IPS-15b (cell line): ENCODE results near the gene INTS1.

Experiments used
- H3K27me3 ChIP-seq: one replicate; pipeline ENCODE4 v1.6.1; 2013; ENCODE audit warnings: low read length; ENCODE audit not compliant: control insufficient read depth, insufficient read depth
- H3K36me3 ChIP-seq: one replicate; pipeline ENCODE4 v1.6.1; 2013; ENCODE audit warnings: low read length; ENCODE audit not compliant: control insufficient read depth, insufficient read depth
- H3K4me1 ChIP-seq: one replicate; pipeline ENCODE4 v1.6.1; 2013; ENCODE audit warnings: mild to moderate bottlenecking, low read length; ENCODE audit not compliant: control insufficient read depth, insufficient read depth
- H3K4me3 ChIP-seq: one replicate; pipeline ENCODE4 v1.5.1; 2013; ENCODE audit warnings: low read depth, low read length
- H3K9ac ChIP-seq: one replicate; pipeline ENCODE4 v1.6.1; 2013; ENCODE audit warnings: low read depth, mild to moderate bottlenecking, low read length
- H3K9me3 ChIP-seq: one replicate; pipeline ENCODE4 v1.6.1; 2013; ENCODE audit warnings: mild to moderate bottlenecking, low read length; ENCODE audit not compliant: control insufficient read depth, insufficient read depth

INTS1 gene

DNA sequence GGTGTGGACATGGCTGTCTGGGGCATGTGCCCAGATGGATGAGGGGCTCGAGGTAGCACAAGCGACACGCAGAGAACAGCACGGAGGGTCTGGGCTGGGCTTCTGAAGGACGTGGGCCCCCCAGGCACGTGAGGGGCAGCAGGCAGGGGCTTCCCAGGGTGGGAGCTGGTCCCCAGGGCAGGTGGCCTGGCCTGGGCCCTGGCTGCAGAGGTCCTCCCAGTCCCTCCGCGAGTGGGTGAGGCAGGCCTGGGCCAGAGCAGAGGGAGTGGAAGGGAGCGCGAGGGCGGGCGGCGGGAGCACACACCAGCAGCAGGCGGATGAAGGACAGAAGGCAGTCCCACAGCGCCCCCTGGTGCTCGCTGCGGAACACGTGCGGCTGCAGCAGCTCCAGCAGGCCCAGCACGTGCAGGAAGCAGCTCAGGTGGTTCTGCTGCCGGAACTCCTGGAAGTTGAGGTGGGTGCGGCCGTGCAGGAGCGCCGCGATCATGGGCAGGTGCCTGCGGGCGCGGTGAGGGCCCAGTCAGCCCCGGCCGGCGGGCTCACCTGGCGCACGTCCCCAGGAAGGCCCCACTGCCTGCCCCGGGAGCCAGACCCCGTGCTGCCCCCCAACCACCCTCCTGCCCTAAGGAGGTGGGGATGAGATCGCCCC lies 30.2 kb downstream of the INTS1 start:
- Histone ChIP-seq H3K4me1 (no peaks in the 10 kb centered on the region), H3K9ac (no peak overlapping the region)

DNA sequence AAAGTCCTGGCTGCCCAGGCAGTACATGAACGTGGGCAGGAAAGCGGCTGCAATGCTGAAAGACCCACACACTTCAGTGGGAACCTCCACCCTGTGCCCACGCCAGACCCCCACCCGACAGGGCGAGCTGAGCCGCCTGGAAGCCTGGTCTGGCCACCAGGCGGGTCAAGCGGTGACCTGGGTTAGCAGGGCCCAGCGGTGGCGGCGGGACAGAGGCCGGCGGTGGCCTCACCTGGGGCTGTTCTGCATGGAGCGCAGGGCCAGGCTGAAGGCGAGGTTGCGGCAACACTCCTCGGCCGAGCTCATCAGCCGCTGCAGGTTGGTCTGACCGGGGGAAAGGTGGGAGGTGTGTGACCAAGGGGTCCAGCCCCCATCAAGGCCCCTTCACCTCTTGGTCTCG lies 33.3 kb downstream of the INTS1 start:
- Histone ChIP-seq H3K36me3 (peaks cover 64% of the 10 kb centered on the region), H3K27me3 (no peaks in the 10 kb centered on the region), H3K9ac (no peak overlapping the region), H3K9me3 (no peaks in the 10 kb centered on the region), H3K4me3 (no peak overlapping the region), H3K4me1 (no peaks in the 10 kb centered on the region)

More for the DNA sequence above, 30.2 kb downstream of the INTS1 start:
- no peak overlapping the region for H3K4me3 ChIP-seq
- peaks cover 92% of the 10 kb centered on the region for H3K36me3 ChIP-seq
- no peaks in the 10 kb centered on the region for H3K27me3 ChIP-seq
- H3K9me3 ChIP-seq: no peaks in the 10 kb centered on the region

DNA sequence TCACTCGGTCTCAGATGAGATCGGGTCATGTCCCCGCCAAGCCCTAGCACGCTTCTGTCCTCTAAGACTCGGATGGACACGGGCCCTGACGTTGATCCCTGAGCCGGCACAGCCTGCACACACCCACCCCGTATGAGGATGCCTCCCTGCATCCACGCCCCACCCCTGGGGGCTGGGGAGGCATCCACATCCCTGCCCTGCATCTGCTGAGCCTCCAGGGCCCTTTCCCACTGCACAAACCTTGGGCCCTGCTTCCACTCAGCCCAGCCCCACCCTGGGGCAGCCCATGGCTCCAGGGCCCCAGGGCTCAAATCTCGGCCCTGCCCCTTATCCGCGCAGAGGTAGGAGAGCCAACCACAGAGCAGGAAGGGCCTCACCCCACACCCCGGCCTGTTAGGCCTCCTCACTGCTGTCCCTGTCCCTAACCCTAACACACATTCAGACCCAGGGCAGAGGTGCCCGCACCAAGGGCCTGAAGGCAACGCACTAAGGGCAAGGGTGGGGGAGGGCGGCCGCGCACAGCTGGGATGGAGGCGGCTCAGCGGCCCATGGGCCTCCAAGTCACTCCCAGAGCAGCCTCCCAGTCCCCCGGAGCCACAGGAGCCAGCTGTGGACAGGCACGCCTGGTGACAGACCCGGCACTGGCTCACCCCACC lies 35.4 kb downstream of the INTS1 start:
- Histone ChIP-seq H3K27me3 (no peaks in the 10 kb centered on the region), H3K9me3 (no peaks in the 10 kb centered on the region), H3K36me3 (peaks cover 43% of the 10 kb centered on the region), H3K4me1 (no peaks in the 10 kb centered on the region), H3K9ac (no peak overlapping the region), H3K4me3 (no peak overlapping the region)

DNA sequence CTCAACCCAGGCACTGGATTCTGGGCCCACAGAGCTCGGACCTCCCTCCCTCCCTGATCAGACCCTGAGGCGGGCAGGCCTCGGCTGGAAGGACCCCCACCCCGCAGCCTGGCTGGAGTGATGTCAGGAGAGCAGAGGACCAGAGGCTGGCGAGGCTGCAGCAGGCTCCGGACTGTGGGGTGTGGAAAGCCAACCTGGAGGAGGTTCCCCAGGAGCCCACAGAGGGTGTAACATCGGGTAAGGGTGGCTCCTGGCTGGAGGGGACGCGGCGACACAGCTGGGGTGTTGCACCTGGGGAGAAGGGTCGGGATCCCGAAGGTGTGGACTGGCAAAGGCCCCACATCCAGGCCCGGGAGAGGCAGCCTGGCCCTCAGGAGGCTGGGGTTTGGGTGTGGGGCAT lies 36.0 kb downstream of the INTS1 start:
- peaks cover 38% of the 10 kb centered on the region for H3K36me3 ChIP-seq
- H3K27me3 ChIP-seq: no peaks in the 10 kb centered on the region
- H3K9ac ChIP-seq: no peak overlapping the region
- H3K9me3 ChIP-seq: no peaks in the 10 kb centered on the region
- no peaks in the 10 kb centered on the region for H3K4me1 ChIP-seq
- H3K4me3 ChIP-seq: no peak overlapping the region

DNA sequence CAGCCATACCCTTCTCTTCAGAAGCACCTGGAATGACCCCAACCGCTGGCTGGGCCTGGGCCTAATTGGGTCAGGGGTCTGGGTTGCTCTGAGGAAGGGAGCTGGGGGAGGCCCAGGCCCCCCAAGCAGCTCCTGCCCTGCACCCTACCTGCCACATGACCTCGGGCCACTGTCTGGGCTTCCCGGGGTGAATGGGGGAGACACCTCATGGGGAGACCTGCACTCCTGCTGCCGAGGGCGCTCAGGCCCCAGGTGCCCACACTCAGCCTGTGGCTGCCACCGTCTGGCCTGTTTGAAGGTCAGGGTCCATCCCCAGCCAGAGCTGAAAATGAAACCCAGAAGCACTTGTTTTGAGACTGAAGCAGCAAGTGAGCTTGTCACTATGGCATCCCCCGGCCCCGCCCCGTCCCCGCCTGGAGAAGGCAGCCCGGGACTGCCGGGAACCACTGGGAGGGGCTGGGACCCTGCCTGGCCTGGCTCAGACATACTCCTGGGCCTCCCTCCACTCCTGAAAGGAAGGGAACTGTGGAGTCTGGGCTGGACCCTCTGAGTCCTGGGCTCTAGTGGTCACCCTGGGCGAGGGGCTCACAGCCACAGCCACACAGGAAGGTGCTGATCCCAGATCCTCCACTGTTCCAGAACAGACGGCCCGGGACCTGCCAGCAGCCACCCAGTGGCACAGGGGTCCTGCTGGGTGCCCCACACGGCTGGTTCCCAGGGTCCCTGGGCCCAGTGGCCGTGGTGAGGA lies 37.5 kb downstream of the INTS1 start:
- no peaks in the 10 kb centered on the region for H3K27me3 ChIP-seq
- H3K36me3 ChIP-seq: peaks cover 25% of the 10 kb centered on the region
- no peak overlapping the region for H3K4me3 ChIP-seq
- H3K9ac ChIP-seq: no peak overlapping the region
- no peaks in the 10 kb centered on the region for H3K9me3 ChIP-seq
- H3K4me1 ChIP-seq: no peaks in the 10 kb centered on the region

DNA sequence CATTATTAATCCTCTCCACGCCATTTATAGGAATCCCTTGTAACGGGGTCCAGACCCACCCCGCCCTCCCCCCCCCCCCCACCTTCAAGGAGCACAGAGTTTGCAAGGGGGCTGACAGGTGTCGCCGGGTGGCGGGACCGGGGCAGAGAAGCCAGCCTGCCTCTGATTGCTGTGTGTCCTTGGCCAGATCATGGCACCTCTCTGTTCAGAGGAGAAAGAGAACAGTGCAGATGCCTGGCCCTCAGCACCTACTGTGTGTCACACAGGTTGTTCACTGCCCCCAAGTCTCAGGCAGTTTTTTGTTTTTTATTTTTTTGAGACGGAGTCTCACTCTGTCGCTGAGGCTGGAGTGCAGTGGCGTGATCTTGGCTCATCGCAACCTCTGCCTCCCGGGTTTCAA lies 39.5 kb downstream of the INTS1 start:
- H3K9me3 ChIP-seq: no peaks in the 10 kb centered on the region
- no peak overlapping the region for H3K9ac ChIP-seq
- H3K4me3 ChIP-seq: no peak overlapping the region
- H3K36me3 ChIP-seq: peaks cover 5% of the 10 kb centered on the region
- no peaks in the 10 kb centered on the region for H3K4me1 ChIP-seq
- H3K27me3 ChIP-seq: no peaks in the 10 kb centered on the region

DNA sequence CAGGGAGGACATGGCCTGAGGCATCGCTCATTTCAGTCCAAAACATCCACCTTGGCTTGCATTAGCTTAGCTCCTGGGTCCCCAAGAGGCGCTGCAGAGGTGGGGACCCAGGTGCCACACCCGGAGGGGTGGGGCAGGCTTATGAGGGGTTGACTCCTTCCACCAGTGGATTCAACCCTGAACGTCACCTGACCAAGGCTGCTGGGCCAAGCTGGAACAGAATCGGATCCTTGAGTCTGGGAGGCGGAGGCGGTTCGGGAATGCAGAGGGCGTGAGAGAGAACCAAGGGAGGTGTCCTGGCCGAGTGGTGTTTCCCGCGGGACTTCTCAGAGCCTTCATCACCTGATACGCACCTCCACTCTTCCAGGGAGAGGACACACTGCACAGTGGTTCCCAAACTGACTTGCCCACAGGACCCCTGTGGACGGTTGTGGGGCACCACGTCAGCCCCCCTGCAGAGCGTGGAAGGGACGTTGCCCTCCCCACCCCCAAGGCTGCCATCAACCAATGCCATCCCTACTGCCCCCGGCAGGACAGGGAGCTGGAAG lies 40.4 kb downstream of the INTS1 start:
- Histone ChIP-seq H3K36me3 (no peaks in the 10 kb centered on the region), H3K4me1 (no peaks in the 10 kb centered on the region), H3K9ac (no peak overlapping the region)

DNA sequence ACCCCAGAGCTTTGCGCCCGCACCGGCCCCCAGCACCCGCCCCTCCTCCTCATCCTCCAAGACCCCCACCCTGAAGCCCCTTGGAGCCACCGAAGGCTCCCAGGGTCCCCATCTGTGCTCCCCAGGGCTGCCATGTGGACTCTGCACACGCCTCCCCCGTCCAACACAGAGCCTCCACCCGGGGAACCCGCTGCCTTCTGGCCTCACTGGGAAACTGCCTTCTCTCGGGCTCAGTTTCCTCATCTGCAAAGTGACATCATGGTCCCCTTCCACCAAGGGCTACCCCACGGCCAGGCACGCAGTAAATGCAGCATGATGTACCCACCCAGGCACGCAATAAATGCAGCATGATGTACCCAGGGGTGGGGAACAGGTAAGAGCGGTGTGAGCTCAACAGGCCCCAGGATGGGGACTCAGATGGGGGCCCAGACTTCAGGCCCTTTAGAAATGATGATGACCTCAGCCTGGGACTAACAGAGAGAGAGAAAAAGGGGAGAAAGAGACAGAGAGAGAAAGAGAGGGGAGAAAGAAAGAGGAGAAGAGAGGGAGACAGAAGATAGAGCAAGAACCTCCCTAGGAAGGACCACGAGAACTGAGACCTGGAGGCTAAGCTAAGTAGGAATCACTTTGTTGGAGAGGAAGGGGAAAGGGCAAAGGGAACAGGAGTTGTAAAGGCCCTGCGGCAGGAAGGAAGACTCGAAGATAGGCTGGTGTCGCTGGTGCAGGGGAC lies 42.4 kb downstream of the INTS1 start:
- Histone ChIP-seq H3K27me3 (no peaks in the 10 kb centered on the region), H3K4me1 (no peaks in the 10 kb centered on the region), H3K9me3 (no peaks in the 10 kb centered on the region), H3K9ac (no peak overlapping the region), H3K36me3 (no peaks in the 10 kb centered on the region), H3K4me3 (no peak overlapping the region)

More for the DNA sequence above, 40.4 kb downstream of the INTS1 start:
- no peak overlapping the region for H3K4me3 ChIP-seq
- H3K27me3 ChIP-seq: no peaks in the 10 kb centered on the region
- H3K9me3 ChIP-seq: no peaks in the 10 kb centered on the region

DNA sequence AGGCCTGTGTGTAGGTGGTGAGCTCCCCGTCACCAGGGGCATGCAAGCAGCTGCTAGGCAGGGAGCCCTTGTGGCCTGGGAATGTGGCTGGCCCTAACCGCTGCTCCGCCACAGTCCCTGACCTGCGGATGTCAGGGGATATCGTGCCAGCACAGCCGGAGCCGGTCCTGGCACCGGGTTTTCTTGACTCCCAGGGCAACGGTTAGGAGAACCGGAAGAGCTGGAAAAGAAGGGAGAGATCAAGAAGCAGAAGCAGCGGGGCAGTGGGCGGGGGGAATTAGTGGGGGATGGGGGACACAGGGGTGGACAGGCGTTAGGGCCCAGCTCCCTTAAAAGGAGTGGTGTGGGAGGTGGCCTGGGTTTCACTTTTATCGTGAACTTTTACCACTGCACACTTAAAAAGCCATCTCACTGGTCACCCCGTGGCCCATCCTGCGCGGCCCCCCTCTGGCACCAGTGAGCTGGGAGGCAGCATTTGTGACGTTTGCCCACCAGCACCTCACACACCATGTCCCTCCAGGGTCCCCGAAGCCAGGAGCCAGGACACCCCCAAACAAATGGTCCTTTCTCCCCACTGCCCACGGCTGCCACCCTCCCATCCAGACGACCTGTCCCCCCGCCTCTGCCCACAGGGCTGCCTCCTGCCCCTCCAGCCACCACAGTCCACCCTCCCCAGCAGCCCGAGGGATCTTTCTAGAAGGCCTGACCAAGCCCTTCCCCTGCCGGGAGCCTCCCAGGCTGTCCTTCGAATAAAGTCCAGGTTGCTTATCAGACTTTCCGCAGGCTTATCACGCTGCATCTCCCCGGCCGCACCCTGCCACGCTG lies 43.2 kb downstream of the INTS1 start:
- no peaks in the 10 kb centered on the region for H3K36me3 ChIP-seq
- H3K4me1 ChIP-seq: no peaks in the 10 kb centered on the region
- no peaks in the 10 kb centered on the region for H3K9me3 ChIP-seq
- H3K9ac ChIP-seq: no peak overlapping the region
- no peaks in the 10 kb centered on the region for H3K27me3 ChIP-seq
- no peak overlapping the region for H3K4me3 ChIP-seq

DNA sequence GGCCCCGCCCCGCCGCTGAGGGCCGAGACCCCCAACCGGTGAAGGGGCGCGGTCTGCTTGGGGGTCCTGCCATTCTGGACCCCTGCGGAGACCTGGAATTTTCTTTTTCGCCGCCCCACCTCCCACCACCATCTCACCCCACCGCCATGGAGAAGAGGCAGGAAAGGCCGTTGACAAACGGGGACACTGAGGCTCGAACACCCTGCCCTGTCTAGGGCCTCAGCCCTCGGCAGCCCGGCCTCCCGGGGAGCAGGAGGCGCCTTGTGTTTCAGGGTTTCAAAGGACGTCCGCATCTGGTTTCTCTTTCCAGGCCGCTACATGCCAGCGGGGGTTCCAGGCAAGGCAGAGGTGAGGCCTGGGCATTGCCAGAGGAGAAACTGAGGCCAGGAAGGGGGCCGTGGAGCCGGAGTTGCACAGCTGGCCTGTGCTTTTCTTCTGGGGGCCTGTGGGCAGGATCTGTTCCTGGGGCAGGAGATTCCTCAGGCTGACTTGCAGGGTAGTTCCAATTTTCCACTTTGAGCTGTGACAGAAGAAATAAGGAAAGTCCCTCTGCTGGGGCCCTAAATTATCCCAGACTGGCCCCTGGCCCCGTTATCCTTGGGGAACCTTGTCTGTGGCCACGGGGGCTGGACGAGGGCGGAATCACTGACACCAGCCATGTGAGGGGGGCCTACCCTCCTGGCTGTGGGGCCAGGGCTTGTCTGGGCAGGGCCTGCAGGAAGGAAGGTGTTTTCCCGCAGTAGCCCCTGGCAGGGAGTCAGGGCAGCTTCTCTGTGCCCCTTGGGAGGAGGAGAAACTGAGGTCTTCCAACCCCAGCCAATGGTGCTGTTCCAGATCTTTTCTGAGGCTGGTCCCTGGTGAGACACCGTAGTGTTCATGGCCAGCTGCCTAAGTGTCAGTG lies 44.0 kb downstream of the INTS1 start:
- Histone ChIP-seq H3K9ac (no peak overlapping the region), H3K4me1 (no peaks in the 10 kb centered on the region), H3K9me3 (no peaks in the 10 kb centered on the region), H3K36me3 (no peaks in the 10 kb centered on the region), H3K27me3 (no peaks in the 10 kb centered on the region), H3K4me3 (peak overlapping the region; percentile 46)
